H9 (cell line): ENCODE data around the gene NDST1. TPM values are rescaled to one million over a fixed set of nuclear protein-coding genes. Genes with fewer than 3 reads are reported as not detected.

Source experiments
- DNase-seq: peaks from one replicate; pipeline ENCODE4 v3.0.0-alpha.2; 2017
- H2AFZ ChIP-seq: one replicate; pipeline ENCODE4 v1.6.1; 2013; ENCODE audit warnings: mild to moderate bottlenecking, low read length, control low read depth, moderate library complexity
- H2AK5ac ChIP-seq: 2 replicates; pipeline ENCODE4 v1.6.1; 2013; ENCODE audit warnings: low read length, control low read depth, mixed read lengths; ENCODE audit not compliant: insufficient read length
- H2BK120ac ChIP-seq: one replicate; pipeline ENCODE4 v1.6.1; 2013; ENCODE audit warnings: low read depth, mild to moderate bottlenecking, low read length, control low read depth, inconsistent platforms; ENCODE audit not compliant: poor library complexity, severe bottlenecking
- H2BK12ac ChIP-seq: 2 replicates; pipeline ENCODE4 v1.6.1; 2013; ENCODE audit warnings: low read length, control low read depth, mixed read lengths, low read depth; ENCODE audit not compliant: insufficient read length
- H2BK15ac ChIP-seq: 2 replicates; pipeline ENCODE4 v1.6.1; 2013; ENCODE audit warnings: low read depth, low read length, control low read depth
- H2BK20ac ChIP-seq: one replicate; pipeline ENCODE4 v1.6.1; 2013; ENCODE audit warnings: low read depth, mild to moderate bottlenecking, low read length, control low read depth, inconsistent platforms; ENCODE audit not compliant: poor library complexity, severe bottlenecking
- H2BK5ac ChIP-seq: 2 replicates; pipeline ENCODE4 v1.6.1; 2013; ENCODE audit warnings: low read length, control low read depth, mixed read lengths; ENCODE audit not compliant: insufficient read length
- H3K14ac ChIP-seq: 2 replicates; pipeline ENCODE4 v1.6.1; 2013; ENCODE audit warnings: low read length, control low read depth; ENCODE audit not compliant: insufficient read depth
- H3K18ac ChIP-seq: 2 replicates; pipeline ENCODE4 v1.6.1; 2013; ENCODE audit warnings: low read depth, mild to moderate bottlenecking, mixed read lengths, low read length, control low read depth; ENCODE audit not compliant: insufficient read length
- H3K23ac ChIP-seq: 2 replicates; pipeline ENCODE4 v1.6.1; 2013; ENCODE audit warnings: low read length, control low read depth, mixed read lengths, low read depth; ENCODE audit not compliant: insufficient read length
- H3K23me2 ChIP-seq: 2 replicates; pipeline ENCODE4 v1.6.1; 2013; ENCODE audit warnings: low read depth, mild to moderate bottlenecking, mixed read lengths, low read length, control low read depth; ENCODE audit not compliant: insufficient read length, poor library complexity, severe bottlenecking
- H3K27ac ChIP-seq: 2 replicates; pipeline ENCODE4 v1.5.1; 2013; ENCODE audit warnings: low read length, control low read depth, mixed read lengths, low read depth; ENCODE audit not compliant: insufficient read length
- H3K27me3 ChIP-seq: 2 replicates; pipeline ENCODE4 v1.6.1; 2013; ENCODE audit warnings: low read length, control low read depth, inconsistent platforms; ENCODE audit not compliant: insufficient read depth
- H3K4ac ChIP-seq: 2 replicates; pipeline ENCODE4 v1.6.1; 2013; ENCODE audit warnings: low read depth, mild to moderate bottlenecking, control low read depth, inconsistent platforms, low read length, moderate library complexity
- H3K4me1 ChIP-seq: 2 replicates; pipeline ENCODE4 v1.6.1; 2013; ENCODE audit warnings: low read length, control low read depth, inconsistent platforms; ENCODE audit not compliant: insufficient read depth
- H3K4me2 ChIP-seq: 2 replicates; pipeline ENCODE4 v1.6.1; 2013; ENCODE audit warnings: low read length, control low read depth, mixed read lengths; ENCODE audit not compliant: insufficient read length, insufficient read depth
- H3K56ac ChIP-seq: 2 replicates; pipeline ENCODE4 v1.6.1; 2013; ENCODE audit warnings: low read depth, mild to moderate bottlenecking, mixed read lengths, low read length, control low read depth; ENCODE audit not compliant: insufficient read length
- H3K79me1 ChIP-seq: 2 replicates; pipeline ENCODE4 v1.6.1; 2013; ENCODE audit warnings: low read depth, mild to moderate bottlenecking, moderate library complexity, low read length, control low read depth, inconsistent platforms; ENCODE audit not compliant: insufficient read depth, poor library complexity, severe bottlenecking
- H3K79me2 ChIP-seq: 2 replicates; pipeline ENCODE4 v1.6.1; 2013; ENCODE audit warnings: low read length, control low read depth, inconsistent platforms; ENCODE audit not compliant: insufficient read depth
- H3K9ac ChIP-seq: 2 replicates; pipeline ENCODE4 v1.6.1; 2013; ENCODE audit warnings: low read length, control low read depth, mixed read lengths; ENCODE audit not compliant: insufficient read length; ENCODE audit errors: extremely low read depth
- H3K9me3 ChIP-seq: one replicate; pipeline ENCODE4 v1.6.1; 2013; ENCODE audit warnings: low read depth, low read length, inconsistent platforms; ENCODE audit not compliant: control insufficient read depth
- H3T11ph ChIP-seq: one replicate; pipeline ENCODE4 v1.6.1; 2013; ENCODE audit warnings: mild to moderate bottlenecking, low read length, control low read depth, inconsistent platforms
- H4K20me1 ChIP-seq: one replicate; pipeline ENCODE4 v1.6.1; 2013; ENCODE audit not compliant: control insufficient read depth, insufficient read length, insufficient read depth
- H4K5ac ChIP-seq: 2 replicates; pipeline ENCODE4 v1.6.1; 2013; ENCODE audit warnings: low read depth, mild to moderate bottlenecking, mixed read lengths, low read length, control low read depth; ENCODE audit not compliant: insufficient read length
- H4K8ac ChIP-seq: replicated peaks from 2 replicates; pipeline ENCODE4 v1.6.1; 2013; ENCODE audit warnings: low read length, control low read depth, mixed read lengths, low read depth; ENCODE audit not compliant: insufficient read length
- H4K91ac ChIP-seq: 2 replicates; pipeline ENCODE4 v1.6.1; 2013; ENCODE audit warnings: low read depth, mild to moderate bottlenecking, moderate library complexity, mixed read lengths, low read length, control low read depth; ENCODE audit not compliant: insufficient read length
- H3K27ac Mint-ChIP-seq, 3 experiments: 2 replicates in 2 of 3; 3 replicates in 1 of 3; pipeline ENCODE4 v1.8.0; 2020 to 2021; ENCODE audit warnings: mixed read lengths in 3 of 3, mild to moderate bottlenecking in 1 of 3, moderate library complexity in 1 of 3
- H3K27me3 Mint-ChIP-seq: 2 replicates; pipeline ENCODE4 v1.8.0; 2021; ENCODE audit warnings: low read depth, mild to moderate bottlenecking, moderate library complexity, mixed read lengths
- H3K36me3 Mint-ChIP-seq, 3 experiments: 2 replicates in 2 of 3; 3 replicates in 1 of 3; pipeline ENCODE4 v1.8.0; 2020 to 2021; ENCODE audit warnings: low read depth in 3 of 3, mixed read lengths in 3 of 3; ENCODE audit not compliant: insufficient read depth in 1 of 3
- H3K4me1 Mint-ChIP-seq, 2 experiments: 2 replicates each; pipeline ENCODE4 v1.8.0; 2020; ENCODE audit warnings: mixed read lengths in 2 of 2
- H3K4me3 Mint-ChIP-seq, 2 experiments: 2 replicates in 1 of 2; 3 replicates in 1 of 2; pipeline ENCODE4 v1.8.0; 2020 to 2021; ENCODE audit warnings: mild to moderate bottlenecking in 2 of 2, mixed read lengths in 2 of 2, moderate library complexity in 1 of 2
- H3K9me3 Mint-ChIP-seq, 2 experiments: 2 replicates in 1 of 2; 3 replicates in 1 of 2; pipeline ENCODE4 v1.8.0; 2020; ENCODE audit warnings: mild to moderate bottlenecking in 2 of 2, mixed read lengths in 2 of 2, moderate library complexity in 1 of 2
- CTCF ChIP-seq: fragments of 200-600 bp; sonication (generic); conservative IDR thresholded peaks from 3 replicates; pipeline ENCODE4 v1.8.0; 2021; ENCODE audit warnings: antibody characterized with exemption, mild to moderate bottlenecking
- WGBS: extraction: QIAGEN DNeasy Blood & Tissue Kit; methylation state at CpG from one replicate; pipeline ENCODE4 v1.1.7; 2013; ENCODE audit warnings: missing lambda C conversion rate, low lambda C conversion rate, mixed read lengths; ENCODE audit not compliant: insufficient read length; ENCODE audit errors: extremely low coverage; 5-methylcytosine and 5-hydroxymethylcytosine counted together
- total RNA-seq: library from RNA; stranded (reverse); gene quantifications from 2 replicates; pipeline ENCODE4 v1.2.1, GENCODE V29; 2021

NDST1 gene
- total RNA-seq, 1 experiment from 2014 or later: 65.5 TPM

GRCh38 chr5:150554857-150555256 is 46.9 kb downstream of the NDST1 start:
- H2AFZ ChIP-seq: no peak overlapping the region
- no peak overlapping the region for H4K8ac ChIP-seq
- H3K14ac ChIP-seq: no peak overlapping the region
- H2BK12ac ChIP-seq: no peak overlapping the region
- peaks cover 6 to 50% (median 47%) of the 10 kb centered on the region in 3 experiments; a peak in 6 of 7 replicates for H3K36me3 Mint-ChIP-seq
- no peaks in the 10 kb centered on the region for H3K79me1 ChIP-seq
- H4K91ac ChIP-seq: no peak overlapping the region
- no peak overlapping the region for H2BK20ac ChIP-seq
- no peaks in the 10 kb centered on the region for H3K9me3 ChIP-seq
- no peak overlapping the region for H2BK120ac ChIP-seq
- no peak overlapping the region for H3K4me2 ChIP-seq
- no peak overlapping the region for H3K23ac ChIP-seq
- no peak for DNase-seq
- no peaks in the 10 kb centered on the region for H4K20me1 ChIP-seq
- H3K9ac ChIP-seq: no peak overlapping the region
- WGBS: no CpG with 5 or more reads among the region's 8 CpGs
- no peak overlapping the region for H3K27ac Mint-ChIP-seq
- peaks cover 5 to 8% of the 10 kb centered on the region in 2 experiments for H3K4me1 Mint-ChIP-seq
- H2BK5ac ChIP-seq: no peak overlapping the region
- no peaks in the 10 kb centered on the region for H3K4me1 ChIP-seq
- no peak overlapping the region for H2BK15ac ChIP-seq
- TF ChIP-seq CTCF: no peak
- no peaks in the 10 kb centered on the region for H3K79me2 ChIP-seq
- H3K18ac ChIP-seq: no peak overlapping the region
- no peak overlapping the region for H3T11ph ChIP-seq
- H3K23me2 ChIP-seq: no peaks in the 10 kb centered on the region
- H4K5ac ChIP-seq: no peak overlapping the region
- no peak overlapping the region for H3K4ac ChIP-seq
- no peaks in the 10 kb centered on the region for H3K27me3 Mint-ChIP-seq
- no peaks in the 10 kb centered on the region for H3K27me3 ChIP-seq
- no peaks in the 10 kb centered on the region for H3K9me3 Mint-ChIP-seq
- H3K56ac ChIP-seq: no peak overlapping the region
- H3K4me3 Mint-ChIP-seq: no peak overlapping the region
- H3K27ac ChIP-seq: no peak overlapping the region
- no peak overlapping the region for H2AK5ac ChIP-seq
